DOHH2 (cell line): Measurements from ENCODE around the gene GRM4.

Experiments
- H3F3A ChIP-seq: fragments of 200-600 bp; sonication (generic), shearing (Covaris generic); 2 replicates; pipeline ENCODE4 v1.6.0; 2016; ENCODE audit warnings: antibody characterized with exemption, mild to moderate bottlenecking; ENCODE audit not compliant: control insufficient read depth, insufficient read depth
- H3K27ac ChIP-seq: fragments of 200-600 bp; sonication (generic); 2 replicates; pipeline ENCODE4 v1.5.1; 2014; ENCODE audit warnings: low read depth, mild to moderate bottlenecking, low read length, moderate library complexity
- H3K27me3 ChIP-seq: fragments of 200-600 bp; sonication (generic); 2 replicates; pipeline ENCODE4 v1.6.1; 2014; ENCODE audit warnings: mild to moderate bottlenecking, low read length, mixed read lengths; ENCODE audit not compliant: control insufficient read depth
- H3K36me3 ChIP-seq: fragments of 200-600 bp; sonication (generic); 2 replicates; pipeline ENCODE4 v1.6.1; 2014; ENCODE audit warnings: mild to moderate bottlenecking, low read length, moderate library complexity, mixed read lengths; ENCODE audit not compliant: control insufficient read depth
- H3K4me1 ChIP-seq: fragments of 200-600 bp; sonication (generic); 2 replicates; pipeline ENCODE4 v1.6.1; 2014; ENCODE audit warnings: mild to moderate bottlenecking, low read length, mixed read lengths; ENCODE audit not compliant: control insufficient read depth
- H3K4me2 ChIP-seq: fragments of 200-600 bp; sonication (generic); 2 replicates; pipeline ENCODE4 v1.6.0; 2014; ENCODE audit warnings: mild to moderate bottlenecking, low read length, moderate library complexity
- H3K4me3 ChIP-seq: fragments of 200-600 bp; sonication (generic); 2 replicates; pipeline ENCODE4 v1.5.1; 2014; ENCODE audit warnings: mild to moderate bottlenecking, low read length, mixed read lengths
- H3K79me2 ChIP-seq: fragments of 200-600 bp; sonication (generic); 2 replicates; pipeline ENCODE4 v1.6.1; 2014; ENCODE audit warnings: mild to moderate bottlenecking, low read length, mixed read lengths; ENCODE audit not compliant: control insufficient read depth
- H3K9me2 ChIP-seq: fragments of 200-600 bp; sonication (generic); replicated peaks from 2 replicates; pipeline ENCODE4 v1.6.1; 2014; ENCODE audit warnings: mild to moderate bottlenecking, low read length, mixed read lengths; ENCODE audit not compliant: control insufficient read depth
- H3K9me3 ChIP-seq: fragments of 200-600 bp; sonication (generic); 2 replicates; pipeline ENCODE4 v1.6.1; 2014; ENCODE audit warnings: antibody characterized with exemption, low read length, mixed read lengths; ENCODE audit not compliant: control insufficient read depth, insufficient read depth
- H4K20me1 ChIP-seq: fragments of 200-600 bp; sonication (generic); 2 replicates; pipeline ENCODE4 v1.6.0; 2014; ENCODE audit warnings: low read depth, mild to moderate bottlenecking, antibody characterized with exemption, low read length, moderate library complexity; ENCODE audit not compliant: control insufficient read depth, insufficient read depth
- CTCF ChIP-seq: fragments of 200-600 bp; sonication (generic); IDR thresholded peaks from one replicate; pipeline ENCODE4 v1.5.1; 2014; ENCODE audit warnings: antibody characterized with exemption, mild to moderate bottlenecking, low read depth, low read length; ENCODE audit not compliant: poor library complexity, severe bottlenecking
- EZH2phosphoT487 ChIP-seq: fragments of 200-600 bp; sonication (generic); IDR thresholded peaks from 2 replicates; pipeline ENCODE4 v1.6.1; 2017; ENCODE audit warnings: borderline replicate concordance, mild to moderate bottlenecking, antibody characterized with exemption, low read length, moderate library complexity, mixed read lengths

The GRM4 gene

GRCh38 chr6:33999567-33999966 lies 146.3 kb downstream of the GRM4 start:
- no peaks in the 10 kb centered on the region for H3K9me2 ChIP-seq
- H3K79me2 ChIP-seq, result no peaks in the 10 kb centered on the region
- H3K4me1 ChIP-seq, result no peaks in the 10 kb centered on the region
- no peaks in the 10 kb centered on the region for H3F3A ChIP-seq
- no peak overlapping the region for H3K4me3 ChIP-seq
- H3K4me2 ChIP-seq, result no peak overlapping the region
- no peaks in the 10 kb centered on the region for H3K36me3 ChIP-seq
- H3K9me3 ChIP-seq, result 0 out of 2 replicates have a peak, but pooled peaks cover 5% of the 10 kb centered on the region
- H4K20me1 ChIP-seq, result no peaks in the 10 kb centered on the region
- H3K27ac ChIP-seq, result no peak overlapping the region
- H3K27me3 ChIP-seq, result no peaks in the 10 kb centered on the region
- TF ChIP-seq CTCF, result no peak
- no peak for TF ChIP-seq EZH2phosphoT487

- Histone ChIP-seq H3K27ac (no peak overlapping the region), H3K4me2 (no peak overlapping the region), H3K9me3 (0 out of 2 replicates have a peak, but pooled peaks cover 5% of the 10 kb centered on the region), H3K36me3 (no peaks in the 10 kb centered on the region), H4K20me1 (no peaks in the 10 kb centered on the region), H3K4me1 (no peaks in the 10 kb centered on the region), H3F3A (no peaks in the 10 kb centered on the region), H3K9me2 (no peaks in the 10 kb centered on the region), H3K4me3 (no peak overlapping the region), H3K79me2 (no peaks in the 10 kb centered on the region), H3K27me3 (no peaks in the 10 kb centered on the region)
- TF ChIP-seq CTCF (no peak), EZH2phosphoT487 (no peak)
These were observed 147.2 kb downstream of the GRM4 start for GRCh38 chr6:33998660-33999059.

DNA sequence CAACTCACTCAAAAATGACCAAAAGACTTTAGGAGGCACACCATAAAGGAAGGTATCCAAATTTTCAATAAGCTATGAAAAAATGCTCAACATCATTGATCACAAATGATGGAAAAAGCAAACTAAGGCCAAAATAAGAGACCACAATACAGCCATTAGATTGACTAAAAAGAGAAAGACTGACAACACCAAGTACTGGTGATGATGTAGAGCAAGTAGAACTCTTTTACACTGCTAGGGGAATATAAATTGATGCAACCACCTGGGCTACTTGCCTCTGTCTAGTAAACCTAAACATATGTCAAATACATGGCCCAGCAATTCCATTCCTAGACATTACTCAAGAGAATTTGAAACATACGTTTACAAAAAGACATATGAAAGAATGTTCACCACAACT lies 148.6 kb downstream of the GRM4 start:
- Histone ChIP-seq H3K36me3 (no peaks in the 10 kb centered on the region), H4K20me1 (no peaks in the 10 kb centered on the region), H3K9me2 (no peaks in the 10 kb centered on the region), H3K4me2 (no peak overlapping the region), H3K79me2 (no peaks in the 10 kb centered on the region), H3F3A (no peaks in the 10 kb centered on the region), H3K9me3 (0 out of 2 replicates have a peak, but pooled peaks cover 5% of the 10 kb centered on the region), H3K4me3 (no peak overlapping the region), H3K4me1 (no peaks in the 10 kb centered on the region), H3K27me3 (no peaks in the 10 kb centered on the region), H3K27ac (no peak overlapping the region)
- TF ChIP-seq EZH2phosphoT487 (no peak), CTCF (no peak)

DNA sequence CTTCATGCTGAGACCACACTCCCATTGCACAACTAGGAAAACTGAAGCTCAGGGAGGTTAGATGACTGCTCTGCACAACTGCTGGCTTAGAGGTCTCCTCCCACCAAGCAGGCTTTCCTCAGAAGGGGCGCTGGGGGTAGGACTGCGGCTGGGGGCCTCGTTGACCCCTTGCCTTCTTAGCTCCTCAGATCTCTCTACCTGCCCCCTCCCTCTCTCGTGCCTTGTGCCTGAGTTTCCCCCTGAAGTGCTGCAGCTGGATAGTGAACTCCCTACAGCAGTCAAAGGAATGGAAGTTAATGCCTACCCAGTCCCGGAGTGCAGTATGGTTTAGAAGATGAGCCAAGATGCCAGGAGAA lies 149.8 kb downstream of the GRM4 start:
- no peaks in the 10 kb centered on the region for H3F3A ChIP-seq
- TF ChIP-seq CTCF (no peak), EZH2phosphoT487 (no peak)
- H3K27ac ChIP-seq, result no peak overlapping the region
- H3K27me3 ChIP-seq, result no peaks in the 10 kb centered on the region
- H3K4me1 ChIP-seq, result no peaks in the 10 kb centered on the region
- H4K20me1 ChIP-seq, result no peaks in the 10 kb centered on the region
- H3K79me2 ChIP-seq, result no peaks in the 10 kb centered on the region
- H3K9me2 ChIP-seq, result no peaks in the 10 kb centered on the region
- 0 out of 2 replicates have a peak, but pooled peaks cover 5% of the 10 kb centered on the region for H3K9me3 ChIP-seq
- no peak overlapping the region for H3K4me3 ChIP-seq
- H3K4me2 ChIP-seq, result no peak overlapping the region
- no peaks in the 10 kb centered on the region for H3K36me3 ChIP-seq
